Peyer's patch (tissue), 4 donors: Measurements from ENCODE around the gene BSCL2. TPM values are rescaled to one million over a fixed set of nuclear protein-coding genes. Genes with fewer than 3 reads are reported as not detected.
"Not testable (repeated sequence)": the region's sequence is repeated elsewhere in the genome, so short reads cannot be mapped to it uniquely, and the experiment has no call there.

Source experiments
- DNase-seq, 3 donors: peaks; one replicate each; pipeline ENCODE4 v3.0.0-alpha.2; 2017 to 2019
- H3K27ac ChIP-seq, 4 donors: fragments of 200-600 bp; sonication (generic); one replicate each; pipeline ENCODE4 v1.5.1; 2016 to 2019
- H3K27me3 ChIP-seq, 2 donors: fragments of 200-600 bp; sonication (generic); one replicate each; pipeline ENCODE4 v1.5.1; 2019
- H3K36me3 ChIP-seq, 3 donors: fragments of 200-600 bp; sonication (generic); one replicate each; pipeline ENCODE4 v1.5.1; 2016 to 2019
- H3K4me1 ChIP-seq, 4 donors: fragments of 200-600 bp; sonication (generic); one replicate each; pipeline ENCODE4 v1.5.1; 2016 to 2019
- H3K4me3 ChIP-seq, 4 donors: fragments of 200-600 bp; sonication (generic); 1 replicate in 3 of 4; 2 replicates in 1 of 4; pipeline ENCODE4 v1.5.1; 2016 to 2019; ENCODE audit warnings: mild to moderate bottlenecking in 1 of 4
- H3K9me3 ChIP-seq, 4 donors: fragments of 200-600 bp; sonication (generic); one replicate each; pipeline ENCODE4 v1.5.1; 2016 to 2019; ENCODE audit warnings: mild to moderate bottlenecking in 1 of 4
- CTCF ChIP-seq, 6 experiments: fragments of 450-650 bp in 4 of 6; fragments of 200-600 bp in 2 of 6; sonication (generic) in 1 of 6; IDR thresholded peaks; one replicate each; pipeline ENCODE4 v1.5.1; 2017 to 2019; ENCODE audit warnings: antibody characterized with exemption in 6 of 6, mild to moderate bottlenecking in 3 of 6, moderate library complexity in 1 of 6
- POLR2A ChIP-seq, 2 donors: fragments of 450-650 bp; IDR thresholded peaks; one replicate each; pipeline ENCODE4 v1.5.1; 2017; ENCODE audit warnings: antibody characterized with exemption in 2 of 2, mild to moderate bottlenecking in 2 of 2, moderate library complexity in 2 of 2
- total RNA-seq, 4 donors: library from RNA; depleted of rRNA; stranded (reverse); fragments of >200 nt; gene quantifications; one replicate each; pipeline ENCODE4 v1.1.0, GENCODE V29; 2016

The BSCL2 gene
- total RNA-seq, 4 donors from 2014 or later = 51.5 to 71.2 (median 61.3) TPM

- peak within 1 kb of the TSS; percentile 78 to 97 (median 90) for H3K4me3 ChIP-seq
- peak; percentile 87 to 95 (median 89) for DNase-seq
- H3K27me3 ChIP-seq = no peaks in the 10 kb centered on the region
- H3K9me3 ChIP-seq = no peaks in the 10 kb centered on the region
- peak within 1 kb of the TSS; percentile 79 to 92 (median 89) for H3K27ac ChIP-seq
- H3K36me3 ChIP-seq = peaks cover 0 to 32% (median 0%) of the 10 kb centered on the region in 3 donors
- H3K4me1 ChIP-seq = peaks cover 0 to 23% (median 4%) of the 10 kb centered on the region in 4 donors
- TF ChIP-seq CTCF (IDR thresholded peaks at IDR 0.05) (no peak), POLR2A (IDR thresholded peaks at IDR 0.05) (peak; percentile 61 to 80)
Measured at GRCh38 chr11:62678770-62679696, 28.2 kb downstream of the BSCL2 start, which contains the start of gene UBXN1. Gene UBXN1, minus strand, starts transcription at chr11:62679073. Its CDS starts 150 bp downstream, at chr11:62678923.

DNA sequence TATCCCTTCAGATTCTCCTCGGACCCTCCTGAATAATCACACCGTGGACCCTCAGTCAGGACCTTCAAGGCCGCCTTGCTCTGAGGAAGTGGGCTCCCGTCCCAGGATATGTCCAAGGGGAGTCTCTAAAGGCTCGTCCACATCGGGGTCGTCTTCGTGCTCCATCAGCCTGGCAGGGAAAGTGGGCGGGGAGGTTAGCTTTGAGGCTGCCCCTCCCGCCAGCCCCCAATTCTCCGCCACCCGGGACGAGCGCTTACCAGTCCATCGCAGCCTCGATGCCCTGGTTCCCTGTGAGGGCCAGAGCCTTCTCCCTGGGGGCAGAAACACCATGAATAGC is 28.8 kb downstream of the BSCL2 start:
- TF ChIP-seq CTCF (IDR thresholded peaks at IDR 0.05) (no peak), POLR2A (IDR thresholded peaks at IDR 0.05) (no peak)
- H3K27ac ChIP-seq = peak overlapping the region; percentile 79 to 92 (median 89)
- H3K4me1 ChIP-seq = peaks cover 0 to 29% (median 4%) of the 10 kb centered on the region in 4 donors
- DNase-seq = no peak
- no peaks in the 10 kb centered on the region for H3K27me3 ChIP-seq
- peak overlapping the region; percentile 78 to 97 (median 90) for H3K4me3 ChIP-seq
- H3K36me3 ChIP-seq = peaks cover 0 to 38% (median 0%) of the 10 kb centered on the region in 3 donors
- H3K9me3 ChIP-seq = no peaks in the 10 kb centered on the region

- peak overlapping the region in 2 of 4 donors; percentile 78 to 97 for H3K4me3 ChIP-seq
- H3K4me1 ChIP-seq = peaks cover 0 to 35% (median 7%) of the 10 kb centered on the region in 4 donors
- no peak for DNase-seq
Measured at GRCh38 chr11:62677714-62678113, 29.5 kb downstream of the BSCL2 start.

GRCh38 chr11:62677156-62677555 is 30.1 kb downstream of the BSCL2 start:
- Histone ChIP-seq H3K4me1 (peaks cover 0 to 40% (median 11%) of the 10 kb centered on the region in 4 donors), H3K4me3 (no peak overlapping the region), H3K27me3 (no peaks in the 10 kb centered on the region), H3K36me3 (peaks cover 0 to 38% (median 0%) of the 10 kb centered on the region in 3 donors), H3K9me3 (no peaks in the 10 kb centered on the region), H3K27ac (no peak overlapping the region)
- no peak for DNase-seq
- TF ChIP-seq CTCF (IDR thresholded peaks at IDR 0.05) = no peak
- TF ChIP-seq POLR2A (IDR thresholded peaks at IDR 0.05) = no peak

More at GRCh38 chr11:62677714-62678113, 29.5 kb downstream of the BSCL2 start:
- Histone ChIP-seq H3K9me3 (no peaks in the 10 kb centered on the region), H3K27ac (no peak overlapping the region), H3K36me3 (peaks cover 0 to 38% (median 0%) of the 10 kb centered on the region in 3 donors), H3K27me3 (no peaks in the 10 kb centered on the region)
- TF ChIP-seq POLR2A (IDR thresholded peaks at IDR 0.05) (no peak), CTCF (IDR thresholded peaks at IDR 0.05) (no peak)

DNA sequence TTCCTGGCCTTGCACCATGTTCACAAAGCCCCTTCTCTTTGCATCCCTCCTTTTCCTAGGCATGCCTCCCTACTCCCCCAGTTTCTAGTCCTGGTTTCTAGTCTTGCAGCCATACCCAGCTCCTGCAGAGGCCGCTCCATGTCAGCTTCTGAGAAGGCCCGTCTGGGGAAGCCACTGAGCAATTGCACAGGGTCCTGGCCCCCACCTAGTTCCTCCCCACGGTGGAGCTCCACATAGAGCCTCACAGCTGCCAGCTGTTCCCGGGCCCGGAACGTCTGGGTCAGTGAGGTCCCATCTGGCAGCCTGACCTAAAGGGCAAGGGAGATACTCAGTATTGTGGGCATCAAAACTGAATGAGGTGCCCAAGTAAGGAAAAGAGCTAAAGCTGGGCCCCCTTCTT is 30.5 kb downstream of the BSCL2 start:
- no peak for DNase-seq
- Histone ChIP-seq H3K36me3 (peaks cover 0 to 38% (median 0%) of the 10 kb centered on the region in 3 donors), H3K9me3 (no peaks in the 10 kb centered on the region), H3K27ac (no peak overlapping the region), H3K4me1 (peaks cover 0 to 40% (median 11%) of the 10 kb centered on the region in 4 donors), H3K27me3 (no peaks in the 10 kb centered on the region), H3K4me3 (no peak overlapping the region)
- TF ChIP-seq POLR2A (IDR thresholded peaks at IDR 0.05) = no peak
- no peak for TF ChIP-seq CTCF (IDR thresholded peaks at IDR 0.05)

DNA sequence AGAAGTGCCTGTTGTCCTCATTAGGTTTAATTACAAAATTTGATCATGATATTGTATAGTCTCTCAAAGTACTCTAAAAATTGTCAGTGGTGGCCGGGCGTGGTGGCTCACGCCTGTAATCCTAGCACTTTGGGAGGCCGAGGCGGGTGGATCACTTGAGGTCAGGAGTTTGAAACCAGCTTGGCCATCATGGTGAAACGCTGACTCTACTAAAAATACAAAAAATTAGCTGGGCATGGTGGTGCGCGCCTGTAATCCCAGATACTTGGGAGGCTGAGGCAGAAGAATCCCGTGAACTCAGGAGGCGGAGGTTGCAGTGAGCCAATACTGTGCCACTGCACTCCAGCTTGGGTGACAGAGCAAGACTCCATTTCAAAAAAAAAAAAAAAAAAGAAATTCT is 31.8 kb downstream of the BSCL2 start:
- H3K27ac ChIP-seq, H3K27me3 ChIP-seq, H3K4me3 ChIP-seq, H3K9me3 ChIP-seq, DNase-seq: not testable (repeated sequence)
- H3K36me3 ChIP-seq = peaks cover 0 to 38% (median 0%) of the 10 kb centered on the region in 3 donors
- H3K4me1 ChIP-seq = peaks cover 0 to 46% (median 13%) of the 10 kb centered on the region in 4 donors
